Measurements from ENCODE around the gene STARD5.
A peak's percentile ranks its signal among the peaks of the same experiment; 100 is the strongest.

- TF ChIP-seq EP300 (IDR thresholded peaks at IDR 0.05; ENCODE audit: borderline replicate concordance in 1 of 2, low read depth in 2 of 2, low read length in 2 of 2) (no peak), SIN3A (conservative IDR thresholded peaks at IDR 0.05 in 1 of 2, IDR thresholded peaks at IDR 0.05 in 1 of 2; ENCODE audit: low read depth in 1 of 2, low read length in 2 of 2) (peak in 1 of 2 experiments; percentile 50; a peak in 2 of 4 replicates), USF2 (IDR thresholded peaks at IDR 0.05; ENCODE audit: low read length) (no peak), TEAD4 (IDR thresholded peaks at IDR 0.05; ENCODE audit: low read depth, low read length) (peak; percentile 67), RFX5 (IDR thresholded peaks at IDR 0.05; ENCODE audit: borderline replicate concordance, low read depth, low read length) (no peak), CEBPB (IDR thresholded peaks at IDR 0.05; ENCODE audit: low read depth, low read length) (no peak), SIX5 (IDR thresholded peaks at IDR 0.05; ENCODE audit: low read depth, low read length) (no peak), TBP (IDR thresholded peaks at IDR 0.05; ENCODE audit: low read depth, low read length) (no peak), POLR2A (IDR thresholded peaks at IDR 0.05; ENCODE audit: control extremely low read depth in 1 of 2, low read depth in 2 of 2, low read length in 2 of 2) (no peak), POLR2AphosphoS5 (IDR thresholded peaks at IDR 0.05; ENCODE audit: low read depth, low read length) (no peak), MAFK (IDR thresholded peaks at IDR 0.05; ENCODE audit: low read depth, low read length) (no peak)
- TF ChIP-seq, protein P1, sequence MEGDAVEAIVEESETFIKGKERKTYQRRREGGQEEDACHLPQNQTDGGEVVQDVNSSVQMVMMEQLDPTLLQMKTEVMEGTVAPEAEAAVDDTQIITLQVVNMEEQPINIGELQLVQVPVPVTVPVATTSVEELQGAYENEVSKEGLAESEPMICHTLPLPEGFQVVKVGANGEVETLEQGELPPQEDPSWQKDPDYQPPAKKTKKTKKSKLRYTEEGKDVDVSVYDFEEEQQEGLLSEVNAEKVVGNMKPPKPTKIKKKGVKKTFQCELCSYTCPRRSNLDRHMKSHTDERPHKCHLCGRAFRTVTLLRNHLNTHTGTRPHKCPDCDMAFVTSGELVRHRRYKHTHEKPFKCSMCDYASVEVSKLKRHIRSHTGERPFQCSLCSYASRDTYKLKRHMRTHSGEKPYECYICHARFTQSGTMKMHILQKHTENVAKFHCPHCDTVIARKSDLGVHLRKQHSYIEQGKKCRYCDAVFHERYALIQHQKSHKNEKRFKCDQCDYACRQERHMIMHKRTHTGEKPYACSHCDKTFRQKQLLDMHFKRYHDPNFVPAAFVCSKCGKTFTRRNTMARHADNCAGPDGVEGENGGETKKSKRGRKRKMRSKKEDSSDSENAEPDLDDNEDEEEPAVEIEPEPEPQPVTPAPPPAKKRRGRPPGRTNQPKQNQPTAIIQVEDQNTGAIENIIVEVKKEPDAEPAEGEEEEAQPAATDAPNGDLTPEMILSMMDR (IDR thresholded peaks at IDR 0.05; ENCODE audit: control extremely low read depth in 1 of 3, insufficient read depth in 1 of 3, low read depth in 1 of 3, low read length in 3 of 3), result peak; percentile 92 to 98 (median 94)
- TF ChIP-seq, protein P2, sequence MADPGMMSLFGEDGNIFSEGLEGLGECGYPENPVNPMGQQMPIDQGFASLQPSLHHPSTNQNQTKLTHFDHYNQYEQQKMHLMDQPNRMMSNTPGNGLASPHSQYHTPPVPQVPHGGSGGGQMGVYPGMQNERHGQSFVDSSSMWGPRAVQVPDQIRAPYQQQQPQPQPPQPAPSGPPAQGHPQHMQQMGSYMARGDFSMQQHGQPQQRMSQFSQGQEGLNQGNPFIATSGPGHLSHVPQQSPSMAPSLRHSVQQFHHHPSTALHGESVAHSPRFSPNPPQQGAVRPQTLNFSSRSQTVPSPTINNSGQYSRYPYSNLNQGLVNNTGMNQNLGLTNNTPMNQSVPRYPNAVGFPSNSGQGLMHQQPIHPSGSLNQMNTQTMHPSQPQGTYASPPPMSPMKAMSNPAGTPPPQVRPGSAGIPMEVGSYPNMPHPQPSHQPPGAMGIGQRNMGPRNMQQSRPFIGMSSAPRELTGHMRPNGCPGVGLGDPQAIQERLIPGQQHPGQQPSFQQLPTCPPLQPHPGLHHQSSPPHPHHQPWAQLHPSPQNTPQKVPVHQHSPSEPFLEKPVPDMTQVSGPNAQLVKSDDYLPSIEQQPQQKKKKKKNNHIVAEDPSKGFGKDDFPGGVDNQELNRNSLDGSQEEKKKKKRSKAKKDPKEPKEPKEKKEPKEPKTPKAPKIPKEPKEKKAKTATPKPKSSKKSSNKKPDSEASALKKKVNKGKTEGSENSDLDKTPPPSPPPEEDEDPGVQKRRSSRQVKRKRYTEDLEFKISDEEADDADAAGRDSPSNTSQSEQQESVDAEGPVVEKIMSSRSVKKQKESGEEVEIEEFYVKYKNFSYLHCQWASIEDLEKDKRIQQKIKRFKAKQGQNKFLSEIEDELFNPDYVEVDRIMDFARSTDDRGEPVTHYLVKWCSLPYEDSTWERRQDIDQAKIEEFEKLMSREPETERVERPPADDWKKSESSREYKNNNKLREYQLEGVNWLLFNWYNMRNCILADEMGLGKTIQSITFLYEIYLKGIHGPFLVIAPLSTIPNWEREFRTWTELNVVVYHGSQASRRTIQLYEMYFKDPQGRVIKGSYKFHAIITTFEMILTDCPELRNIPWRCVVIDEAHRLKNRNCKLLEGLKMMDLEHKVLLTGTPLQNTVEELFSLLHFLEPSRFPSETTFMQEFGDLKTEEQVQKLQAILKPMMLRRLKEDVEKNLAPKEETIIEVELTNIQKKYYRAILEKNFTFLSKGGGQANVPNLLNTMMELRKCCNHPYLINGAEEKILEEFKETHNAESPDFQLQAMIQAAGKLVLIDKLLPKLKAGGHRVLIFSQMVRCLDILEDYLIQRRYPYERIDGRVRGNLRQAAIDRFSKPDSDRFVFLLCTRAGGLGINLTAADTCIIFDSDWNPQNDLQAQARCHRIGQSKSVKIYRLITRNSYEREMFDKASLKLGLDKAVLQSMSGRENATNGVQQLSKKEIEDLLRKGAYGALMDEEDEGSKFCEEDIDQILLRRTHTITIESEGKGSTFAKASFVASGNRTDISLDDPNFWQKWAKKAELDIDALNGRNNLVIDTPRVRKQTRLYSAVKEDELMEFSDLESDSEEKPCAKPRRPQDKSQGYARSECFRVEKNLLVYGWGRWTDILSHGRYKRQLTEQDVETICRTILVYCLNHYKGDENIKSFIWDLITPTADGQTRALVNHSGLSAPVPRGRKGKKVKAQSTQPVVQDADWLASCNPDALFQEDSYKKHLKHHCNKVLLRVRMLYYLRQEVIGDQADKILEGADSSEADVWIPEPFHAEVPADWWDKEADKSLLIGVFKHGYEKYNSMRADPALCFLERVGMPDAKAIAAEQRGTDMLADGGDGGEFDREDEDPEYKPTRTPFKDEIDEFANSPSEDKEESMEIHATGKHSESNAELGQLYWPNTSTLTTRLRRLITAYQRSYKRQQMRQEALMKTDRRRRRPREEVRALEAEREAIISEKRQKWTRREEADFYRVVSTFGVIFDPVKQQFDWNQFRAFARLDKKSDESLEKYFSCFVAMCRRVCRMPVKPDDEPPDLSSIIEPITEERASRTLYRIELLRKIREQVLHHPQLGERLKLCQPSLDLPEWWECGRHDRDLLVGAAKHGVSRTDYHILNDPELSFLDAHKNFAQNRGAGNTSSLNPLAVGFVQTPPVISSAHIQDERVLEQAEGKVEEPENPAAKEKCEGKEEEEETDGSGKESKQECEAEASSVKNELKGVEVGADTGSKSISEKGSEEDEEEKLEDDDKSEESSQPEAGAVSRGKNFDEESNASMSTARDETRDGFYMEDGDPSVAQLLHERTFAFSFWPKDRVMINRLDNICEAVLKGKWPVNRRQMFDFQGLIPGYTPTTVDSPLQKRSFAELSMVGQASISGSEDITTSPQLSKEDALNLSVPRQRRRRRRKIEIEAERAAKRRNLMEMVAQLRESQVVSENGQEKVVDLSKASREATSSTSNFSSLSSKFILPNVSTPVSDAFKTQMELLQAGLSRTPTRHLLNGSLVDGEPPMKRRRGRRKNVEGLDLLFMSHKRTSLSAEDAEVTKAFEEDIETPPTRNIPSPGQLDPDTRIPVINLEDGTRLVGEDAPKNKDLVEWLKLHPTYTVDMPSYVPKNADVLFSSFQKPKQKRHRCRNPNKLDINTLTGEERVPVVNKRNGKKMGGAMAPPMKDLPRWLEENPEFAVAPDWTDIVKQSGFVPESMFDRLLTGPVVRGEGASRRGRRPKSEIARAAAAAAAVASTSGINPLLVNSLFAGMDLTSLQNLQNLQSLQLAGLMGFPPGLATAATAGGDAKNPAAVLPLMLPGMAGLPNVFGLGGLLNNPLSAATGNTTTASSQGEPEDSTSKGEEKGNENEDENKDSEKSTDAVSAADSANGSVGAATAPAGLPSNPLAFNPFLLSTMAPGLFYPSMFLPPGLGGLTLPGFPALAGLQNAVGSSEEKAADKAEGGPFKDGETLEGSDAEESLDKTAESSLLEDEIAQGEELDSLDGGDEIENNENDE (IDR thresholded peaks at IDR 0.05; ENCODE audit: insufficient replicate concordance, low read length), result no peak
Observed at GRCh38 chr15:81265944-81266775, 57.8 kb downstream of the STARD5 start.

All from H1 (cell line).